HL-60 (cell line): Measurements from ENCODE around the gene SERPIND1.
A peak's percentile ranks its signal among the peaks of the same experiment; 100 is the strongest.

ENCODE experiments used
- DNase-seq, 2 experiments: peaks; one replicate each; pipeline ENCODE4 v3.0.0-alpha.2; 2010 to 2020; ENCODE audit warnings: low read depth in 1 of 2, low spot score in 1 of 2
- H3K27ac ChIP-seq: fragments of 250-450 bp; sonication (Bioruptor Pico); replicated peaks from 2 replicates; pipeline ENCODE4 v1.5.1; 2020; ENCODE audit warnings: mild to moderate bottlenecking, moderate library complexity
- H3K27me3 ChIP-seq: fragments of 250-450 bp; sonication (Bioruptor Pico); 2 replicates; pipeline ENCODE4 v1.5.1; 2021; ENCODE audit warnings: mild to moderate bottlenecking, moderate library complexity; ENCODE audit not compliant: insufficient read depth, poor library complexity, severe bottlenecking
- H3K4me3 ChIP-seq: replicated peaks from 2 replicates; pipeline ENCODE4 v1.5.1; 2011; ENCODE audit warnings: mild to moderate bottlenecking, control low read depth, low read length; ENCODE audit not compliant: insufficient read depth
- GABPA ChIP-seq: IDR thresholded peaks from 2 replicates; pipeline ENCODE4 v1.6.1; 2012; ENCODE audit warnings: low read depth
- POLR2AphosphoS5 ChIP-seq: IDR thresholded peaks from 2 replicates; pipeline ENCODE4 v1.6.1; 2012; ENCODE audit warnings: low read depth
- SPI1 ChIP-seq: IDR thresholded peaks from 2 replicates; pipeline ENCODE4 v1.6.1; 2012; ENCODE audit warnings: low read depth, mild to moderate bottlenecking, borderline replicate concordance
- TF ChIP-seq, protein P1 (sequence below): IDR thresholded peaks from one replicate; pipeline ENCODE4 v1.5.1; 2011; ENCODE audit warnings: low read length, control low read depth, inconsistent platforms; ENCODE audit not compliant: insufficient read depth
- TF ChIP-seq, protein P2 (sequence below): IDR thresholded peaks from 2 replicates; pipeline ENCODE4 v1.6.1; 2012; ENCODE audit warnings: low read depth; ENCODE audit not compliant: insufficient replicate concordance

Gene SERPIND1

DNA sequence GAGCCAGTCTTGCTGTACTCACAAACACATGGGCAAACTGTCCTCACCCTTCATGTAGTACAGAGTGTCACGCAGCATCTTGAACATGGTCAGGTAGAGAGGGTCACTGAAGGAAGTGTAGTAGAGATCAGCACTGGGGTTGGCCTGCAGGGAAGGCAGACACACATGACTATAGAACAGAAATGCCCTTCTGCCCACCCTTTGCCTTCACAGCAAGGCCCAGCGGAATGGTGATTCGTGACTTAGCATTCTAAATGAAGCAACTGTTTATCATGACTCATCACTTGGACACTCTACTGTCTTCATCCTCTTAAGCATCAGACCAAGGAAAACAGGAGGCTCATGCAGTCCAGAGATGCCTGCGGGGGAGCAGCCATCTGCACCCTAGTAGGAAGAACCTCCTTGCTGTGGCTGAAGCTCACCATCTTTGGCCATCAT lies 33.4 kb downstream of the SERPIND1 start:
- no peak overlapping the region for H3K4me3 ChIP-seq
- H3K27me3 ChIP-seq: no peaks in the 10 kb centered on the region
- peak in 1 of 2 experiments; percentile 51 for DNase-seq
- TF ChIP-seq, protein P1, sequence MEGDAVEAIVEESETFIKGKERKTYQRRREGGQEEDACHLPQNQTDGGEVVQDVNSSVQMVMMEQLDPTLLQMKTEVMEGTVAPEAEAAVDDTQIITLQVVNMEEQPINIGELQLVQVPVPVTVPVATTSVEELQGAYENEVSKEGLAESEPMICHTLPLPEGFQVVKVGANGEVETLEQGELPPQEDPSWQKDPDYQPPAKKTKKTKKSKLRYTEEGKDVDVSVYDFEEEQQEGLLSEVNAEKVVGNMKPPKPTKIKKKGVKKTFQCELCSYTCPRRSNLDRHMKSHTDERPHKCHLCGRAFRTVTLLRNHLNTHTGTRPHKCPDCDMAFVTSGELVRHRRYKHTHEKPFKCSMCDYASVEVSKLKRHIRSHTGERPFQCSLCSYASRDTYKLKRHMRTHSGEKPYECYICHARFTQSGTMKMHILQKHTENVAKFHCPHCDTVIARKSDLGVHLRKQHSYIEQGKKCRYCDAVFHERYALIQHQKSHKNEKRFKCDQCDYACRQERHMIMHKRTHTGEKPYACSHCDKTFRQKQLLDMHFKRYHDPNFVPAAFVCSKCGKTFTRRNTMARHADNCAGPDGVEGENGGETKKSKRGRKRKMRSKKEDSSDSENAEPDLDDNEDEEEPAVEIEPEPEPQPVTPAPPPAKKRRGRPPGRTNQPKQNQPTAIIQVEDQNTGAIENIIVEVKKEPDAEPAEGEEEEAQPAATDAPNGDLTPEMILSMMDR: no peak
- TF ChIP-seq POLR2AphosphoS5 (no peak), GABPA (no peak), SPI1 (no peak)
- TF ChIP-seq, protein P2, sequence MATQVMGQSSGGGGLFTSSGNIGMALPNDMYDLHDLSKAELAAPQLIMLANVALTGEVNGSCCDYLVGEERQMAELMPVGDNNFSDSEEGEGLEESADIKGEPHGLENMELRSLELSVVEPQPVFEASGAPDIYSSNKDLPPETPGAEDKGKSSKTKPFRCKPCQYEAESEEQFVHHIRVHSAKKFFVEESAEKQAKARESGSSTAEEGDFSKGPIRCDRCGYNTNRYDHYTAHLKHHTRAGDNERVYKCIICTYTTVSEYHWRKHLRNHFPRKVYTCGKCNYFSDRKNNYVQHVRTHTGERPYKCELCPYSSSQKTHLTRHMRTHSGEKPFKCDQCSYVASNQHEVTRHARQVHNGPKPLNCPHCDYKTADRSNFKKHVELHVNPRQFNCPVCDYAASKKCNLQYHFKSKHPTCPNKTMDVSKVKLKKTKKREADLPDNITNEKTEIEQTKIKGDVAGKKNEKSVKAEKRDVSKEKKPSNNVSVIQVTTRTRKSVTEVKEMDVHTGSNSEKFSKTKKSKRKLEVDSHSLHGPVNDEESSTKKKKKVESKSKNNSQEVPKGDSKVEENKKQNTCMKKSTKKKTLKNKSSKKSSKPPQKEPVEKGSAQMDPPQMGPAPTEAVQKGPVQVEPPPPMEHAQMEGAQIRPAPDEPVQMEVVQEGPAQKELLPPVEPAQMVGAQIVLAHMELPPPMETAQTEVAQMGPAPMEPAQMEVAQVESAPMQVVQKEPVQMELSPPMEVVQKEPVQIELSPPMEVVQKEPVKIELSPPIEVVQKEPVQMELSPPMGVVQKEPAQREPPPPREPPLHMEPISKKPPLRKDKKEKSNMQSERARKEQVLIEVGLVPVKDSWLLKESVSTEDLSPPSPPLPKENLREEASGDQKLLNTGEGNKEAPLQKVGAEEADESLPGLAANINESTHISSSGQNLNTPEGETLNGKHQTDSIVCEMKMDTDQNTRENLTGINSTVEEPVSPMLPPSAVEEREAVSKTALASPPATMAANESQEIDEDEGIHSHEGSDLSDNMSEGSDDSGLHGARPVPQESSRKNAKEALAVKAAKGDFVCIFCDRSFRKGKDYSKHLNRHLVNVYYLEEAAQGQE: no peak
- H3K27ac ChIP-seq: no peak overlapping the region

DNA sequence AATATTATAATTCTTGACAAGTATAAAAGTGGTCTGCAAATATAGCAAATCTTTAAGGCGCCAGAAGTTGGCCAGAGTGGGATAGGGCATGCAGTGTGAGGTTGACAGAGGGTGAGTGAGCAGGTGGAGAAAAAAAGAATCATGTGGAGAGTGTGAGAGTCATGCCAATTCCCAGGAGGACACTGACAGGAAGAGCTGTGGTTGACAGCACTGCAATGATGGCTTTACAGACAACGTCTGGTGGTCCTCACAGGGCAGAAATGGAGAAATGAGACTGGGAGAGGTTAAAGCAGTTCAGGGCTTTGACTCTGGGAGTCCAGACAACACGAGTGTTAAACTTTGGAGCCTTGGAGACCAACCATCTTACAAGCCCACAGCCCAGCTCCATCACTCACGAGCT lies 34.9 kb downstream of the SERPIND1 start:
- no peaks in the 10 kb centered on the region for H3K27me3 ChIP-seq
- TF ChIP-seq, protein P1: no peak
- TF ChIP-seq, protein P2: no peak
- no peak for TF ChIP-seq POLR2AphosphoS5
- no peak for TF ChIP-seq GABPA
- no peak for TF ChIP-seq SPI1
- H3K27ac ChIP-seq: no peak overlapping the region
- DNase-seq: no peak
- no peak overlapping the region for H3K4me3 ChIP-seq

DNA sequence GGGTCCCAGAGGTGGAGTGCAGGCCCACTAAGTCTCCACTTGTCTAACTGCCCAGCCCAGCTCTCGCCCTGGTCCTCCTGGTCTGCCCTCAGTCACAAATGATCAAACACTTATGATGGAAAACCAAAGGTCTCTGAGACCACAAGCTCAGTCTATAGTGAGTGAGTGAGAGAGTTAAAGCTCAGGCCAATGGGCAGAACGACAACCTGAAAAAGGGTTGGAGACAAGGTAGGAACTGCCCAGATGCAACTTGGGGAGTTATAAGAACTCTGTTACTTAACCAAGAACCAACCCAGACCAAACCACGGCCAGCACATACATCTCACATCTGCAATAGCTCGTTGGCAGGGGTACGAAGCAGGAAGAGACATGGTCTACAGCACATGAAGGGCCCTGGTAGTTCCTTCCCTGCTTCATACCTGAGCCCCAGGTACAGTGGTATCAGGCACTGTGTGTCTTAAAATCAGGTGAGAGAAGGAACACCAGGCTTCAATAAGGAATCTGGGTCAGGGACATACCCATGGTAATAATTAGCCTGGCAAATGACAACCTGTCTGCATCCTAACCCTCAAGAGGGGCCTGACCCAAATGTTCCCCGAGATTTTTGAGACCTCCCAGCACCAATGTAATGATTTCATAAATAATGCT lies 35.7 kb downstream of the SERPIND1 start:
- Histone ChIP-seq H3K27me3 (no peaks in the 10 kb centered on the region), H3K4me3 (no peak overlapping the region), H3K27ac (no peak overlapping the region)
- TF ChIP-seq, protein P2: no peak
- TF ChIP-seq GABPA (no peak), POLR2AphosphoS5 (no peak), SPI1 (no peak)
- TF ChIP-seq, protein P1: no peak
- DNase-seq: no peak
